ENCODE data around the gene RBM12.

DNA sequence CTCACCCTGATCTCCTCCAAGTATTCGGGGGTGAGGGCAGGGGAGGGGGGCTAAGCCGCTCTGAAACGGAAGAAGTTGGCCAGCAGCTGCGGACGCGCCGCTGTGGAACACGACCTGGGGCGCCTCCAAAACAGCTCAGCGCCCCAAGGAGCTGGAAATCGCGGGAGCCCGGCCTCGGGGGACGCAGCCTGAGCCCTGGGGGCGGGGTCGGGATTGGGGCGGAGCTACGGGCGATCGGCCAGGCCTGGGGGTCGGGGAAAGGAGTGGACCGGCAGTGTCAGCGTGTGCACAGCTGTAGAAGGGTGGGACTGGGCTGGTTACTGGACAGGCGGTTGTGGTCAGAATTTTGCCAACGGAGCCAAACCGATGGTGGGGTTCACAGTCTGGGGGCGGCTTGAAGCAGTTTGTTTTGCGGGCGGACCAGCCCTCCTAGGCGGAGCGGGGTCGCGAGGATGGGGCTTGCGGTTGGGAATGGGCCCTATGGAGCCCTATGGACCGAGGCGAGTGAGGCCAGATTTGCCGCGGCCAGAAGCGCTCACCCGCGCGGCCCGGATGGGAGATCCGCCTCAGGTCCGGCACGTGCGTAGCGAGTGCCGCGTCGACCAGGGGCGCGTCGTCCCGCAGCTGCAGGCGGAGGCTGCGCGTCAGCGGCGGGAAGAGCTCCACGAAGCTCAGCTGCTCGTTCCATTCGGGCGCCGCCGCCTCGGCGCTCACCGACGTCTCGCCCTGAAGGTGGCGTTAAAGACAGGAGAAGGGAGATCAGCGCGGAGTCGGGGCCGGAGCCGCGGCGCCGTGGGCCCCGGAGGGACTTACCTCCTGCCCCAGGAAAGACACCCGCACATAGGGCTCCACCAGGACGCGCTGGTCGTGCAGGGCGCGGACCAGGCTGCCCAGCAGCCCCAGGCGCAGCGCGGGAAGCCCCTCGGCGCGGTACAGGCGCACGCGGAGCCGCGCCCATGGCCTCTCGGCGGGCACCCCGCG lies 63.4 kb downstream of the RBM12 start:
- TF ChIP-seq, protein P1, sequence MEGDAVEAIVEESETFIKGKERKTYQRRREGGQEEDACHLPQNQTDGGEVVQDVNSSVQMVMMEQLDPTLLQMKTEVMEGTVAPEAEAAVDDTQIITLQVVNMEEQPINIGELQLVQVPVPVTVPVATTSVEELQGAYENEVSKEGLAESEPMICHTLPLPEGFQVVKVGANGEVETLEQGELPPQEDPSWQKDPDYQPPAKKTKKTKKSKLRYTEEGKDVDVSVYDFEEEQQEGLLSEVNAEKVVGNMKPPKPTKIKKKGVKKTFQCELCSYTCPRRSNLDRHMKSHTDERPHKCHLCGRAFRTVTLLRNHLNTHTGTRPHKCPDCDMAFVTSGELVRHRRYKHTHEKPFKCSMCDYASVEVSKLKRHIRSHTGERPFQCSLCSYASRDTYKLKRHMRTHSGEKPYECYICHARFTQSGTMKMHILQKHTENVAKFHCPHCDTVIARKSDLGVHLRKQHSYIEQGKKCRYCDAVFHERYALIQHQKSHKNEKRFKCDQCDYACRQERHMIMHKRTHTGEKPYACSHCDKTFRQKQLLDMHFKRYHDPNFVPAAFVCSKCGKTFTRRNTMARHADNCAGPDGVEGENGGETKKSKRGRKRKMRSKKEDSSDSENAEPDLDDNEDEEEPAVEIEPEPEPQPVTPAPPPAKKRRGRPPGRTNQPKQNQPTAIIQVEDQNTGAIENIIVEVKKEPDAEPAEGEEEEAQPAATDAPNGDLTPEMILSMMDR (conservative IDR thresholded peaks at IDR 0.05; ENCODE audit: low read length) = no peak
- no peak for TF ChIP-seq EZH2phosphoT487 (IDR thresholded peaks at IDR 0.05; ENCODE audit: borderline replicate concordance)
